Activated CD4-positive, alpha-beta T cell treated with anti-CD3 and anti-CD28 coated beads for 36 hours (primary cell): Measurements from ENCODE around the gene GRPEL1. TPM values are rescaled to one million over a fixed set of nuclear protein-coding genes. Genes with fewer than 3 reads are reported as not detected.

Experiments used
- ATAC-seq: fragments of 200-7000 bp; cut with Tn5 transposase; one replicate; pipeline ENCODE4 v1.10.0; 2021; ENCODE audit warnings: mild to moderate bottlenecking, moderate library complexity
- CTCF ChIA-PET: fragments of 350-600 bp; sonication (Branson Sonifier 250); formaldehyde crosslinking; loops from one replicate; lab custom pipeline; 2021; ENCODE audit warnings: antibody characterized with exemption; lab: Charles Lee
- POLR2A ChIA-PET: fragments of 350-600 bp; sonication (Branson Sonifier 250); formaldehyde crosslinking; loops from one replicate; lab custom pipeline; 2021; ENCODE audit warnings: antibody characterized with exemption, inconsistent platforms; lab: Charles Lee
- DNase-seq: peaks from one replicate; pipeline ENCODE4 v3.0.0-alpha.2; 2020
- H3K27ac Mint-ChIP-seq: one replicate; pipeline ENCODE4 v1.8.0; 2021; ENCODE audit warnings: mixed read lengths
- H3K27me3 Mint-ChIP-seq: one replicate; pipeline ENCODE4 v1.8.0; 2021; ENCODE audit warnings: mixed read lengths
- H3K36me3 Mint-ChIP-seq: one replicate; pipeline ENCODE4 v1.8.0; 2021; ENCODE audit warnings: low read depth, mixed read lengths
- H3K4me1 Mint-ChIP-seq: one replicate; pipeline ENCODE4 v1.8.0; 2021; ENCODE audit warnings: mixed read lengths
- H3K4me3 Mint-ChIP-seq: one replicate; pipeline ENCODE4 v1.8.0; 2021; ENCODE audit warnings: mild to moderate bottlenecking, moderate library complexity, mixed read lengths
- H3K9me3 Mint-ChIP-seq: one replicate; pipeline ENCODE4 v1.8.0; 2021; ENCODE audit warnings: low read depth, mixed read lengths
- intact Hi-C, 2 experiments: fragments of 100-400 bp; cut with DNase I in 1 of 2; cut with micrococcal nuclease in 1 of 2; formaldehyde crosslinking; loops; one replicate each; pipeline versions ENCODE4 v1.14.2 to v1.15.1; 2022 to 2024; cut with DNase I, micrococcal nuclease
- total RNA-seq, 2 experiments: library from RNA; stranded (reverse); gene quantifications; one replicate each; pipeline ENCODE4 v1.2.3, GENCODE V29; 2021

GRPEL1 gene
- total RNA-seq, 2 experiments from 2014 or later, result 81.0 to 93.0 TPM

- H3K9me3 Mint-ChIP-seq, result no peaks in the 10 kb centered on the region
- no peaks in the 10 kb centered on the region for H3K27me3 Mint-ChIP-seq
- ChIA-PET POLR2A (interaction anchor here (0.9 kb wide), 1 partner anchor 10 kb away, joined by 4 read pairs; no protein-coding TSS in a partner anchor), CTCF (interaction anchor here (0.6 to 1.3 kb wide), 2 partner anchors 10 to 80 kb away, joined by 3 to 6 read pairs; partner anchors contain the start of gene TADA2B)
- H3K36me3 Mint-ChIP-seq, result peaks cover 21% of the 10 kb centered on the region
- peak overlapping the region; percentile 58 for H3K27ac Mint-ChIP-seq
- H3K4me3 Mint-ChIP-seq, result no peak overlapping the region
- intact Hi-C loops, result no loop called here
- peak; percentile 58 for DNase-seq
- peak; percentile 63 for ATAC-seq
- peaks cover 29% of the 10 kb centered on the region for H3K4me1 Mint-ChIP-seq
These were observed 14.7 kb downstream of the GRPEL1 start for GRCh38 chr4:7052923-7053715.

GRCh38 chr4:7052313-7052712 lies 15.6 kb downstream of the GRPEL1 start:
- Mint-ChIP-seq H3K27ac (no peak overlapping the region), H3K27me3 (no peaks in the 10 kb centered on the region), H3K36me3 (peaks cover 17% of the 10 kb centered on the region), H3K4me1 (peaks cover 29% of the 10 kb centered on the region), H3K9me3 (no peaks in the 10 kb centered on the region), H3K4me3 (no peak overlapping the region)
- ATAC-seq, result no peak
- no peak for DNase-seq
- POLR2A ChIA-PET, result interaction anchor here (0.9 kb wide), 1 partner anchor 10 kb away, joined by 4 read pairs; no protein-coding TSS in a partner anchor
- intact Hi-C loops, result no loop called here
- CTCF ChIA-PET, result interaction anchor here (1.3 kb wide), 1 partner anchor 9 kb away, joined by 6 read pairs; the partner anchor contains the start of gene TADA2B

GRCh38 chr4:7051905-7052304 lies 16.0 kb downstream of the GRPEL1 start:
- intact Hi-C loops, result no loop called here
- H3K27ac Mint-ChIP-seq, result no peak overlapping the region
- no peaks in the 10 kb centered on the region for H3K9me3 Mint-ChIP-seq
- ChIA-PET POLR2A (interaction anchor here (0.9 kb wide), 1 partner anchor 11 kb away, joined by 4 read pairs; no protein-coding TSS in a partner anchor), CTCF (interaction anchor here (1.3 kb wide), 1 partner anchor 9 kb away, joined by 6 read pairs; the partner anchor contains the start of gene TADA2B)
- ATAC-seq, result no peak
- no peak overlapping the region for H3K4me3 Mint-ChIP-seq
- DNase-seq, result no peak
- no peaks in the 10 kb centered on the region for H3K27me3 Mint-ChIP-seq
- peaks cover 33% of the 10 kb centered on the region for H3K4me1 Mint-ChIP-seq
- H3K36me3 Mint-ChIP-seq, result peaks cover 17% of the 10 kb centered on the region

GRCh38 chr4:7051144-7051495 lies 16.7 kb downstream of the GRPEL1 start:
- peaks cover 41% of the 10 kb centered on the region for H3K4me1 Mint-ChIP-seq
- CTCF ChIA-PET, result interaction anchor here (1.1 to 2.2 kb wide), 2 partner anchors 11 to 17 kb away, joined by 6 read pairs; partner anchors contain the start of gene GRPEL1
- POLR2A ChIA-PET, result no interaction called here

GRCh38 chr4:7050481-7051143 lies 17.3 kb downstream of the GRPEL1 start:
- DNase-seq (no peak), ATAC-seq (no peak)
- no peaks in the 10 kb centered on the region for H3K27me3 Mint-ChIP-seq
- peaks cover 46% of the 10 kb centered on the region for H3K4me1 Mint-ChIP-seq
- ChIA-PET POLR2A (no interaction called here), CTCF (interaction anchor here (0.6 to 2.2 kb wide), 3 partner anchors 12 to 470 kb away, joined by 4 to 6 read pairs (median 6); partner anchors contain the start of gene GRPEL1)
- H3K36me3 Mint-ChIP-seq, result peaks cover 13% of the 10 kb centered on the region
- H3K27ac Mint-ChIP-seq, result no peak overlapping the region
- intact Hi-C loops, result no loop called here
- H3K9me3 Mint-ChIP-seq, result no peaks in the 10 kb centered on the region
- no peak overlapping the region for H3K4me3 Mint-ChIP-seq

More at GRCh38 chr4:7051144-7051495, 16.7 kb downstream of the GRPEL1 start:
- intact Hi-C loops, result no loop called here
- Mint-ChIP-seq H3K27ac (no peak overlapping the region), H3K4me3 (no peak overlapping the region), H3K36me3 (peaks cover 16% of the 10 kb centered on the region), H3K27me3 (no peaks in the 10 kb centered on the region), H3K9me3 (no peaks in the 10 kb centered on the region)
- ATAC-seq (no peak), DNase-seq (no peak)

- ChIA-PET CTCF (interaction anchor here (2.2 kb wide), 1 partner anchor 18 kb away, joined by 6 read pairs; the partner anchor contains the start of gene GRPEL1), POLR2A (no interaction called here)
- DNase-seq, result no peak
- Mint-ChIP-seq H3K9me3 (no peaks in the 10 kb centered on the region), H3K4me1 (peaks cover 55% of the 10 kb centered on the region), H3K27me3 (no peaks in the 10 kb centered on the region), H3K27ac (no peak overlapping the region), H3K36me3 (peaks cover 13% of the 10 kb centered on the region), H3K4me3 (no peak overlapping the region)
- intact Hi-C loops, result loop anchor here in 1 of 2 experiments (10.0 kb wide), 1 partner anchor 135 kb away; no protein-coding TSS in a partner anchor
- ATAC-seq, result no peak
These were observed 18.1 kb downstream of the GRPEL1 start for GRCh38 chr4:7049739-7050138.

- Mint-ChIP-seq H3K9me3 (no peaks in the 10 kb centered on the region), H3K36me3 (peaks cover 11% of the 10 kb centered on the region), H3K4me1 (peaks cover 59% of the 10 kb centered on the region), H3K27me3 (no peaks in the 10 kb centered on the region), H3K4me3 (no peak overlapping the region), H3K27ac (no peak overlapping the region)
- intact Hi-C loops, result loop anchor here in 1 of 2 experiments (10.0 kb wide), 1 partner anchor 134 kb away; no protein-coding TSS in a partner anchor
- ATAC-seq (no peak), DNase-seq (no peak)
- CTCF ChIA-PET, result interaction anchor here (2.2 kb wide), 1 partner anchor 18 kb away, joined by 6 read pairs; the partner anchor contains the start of gene GRPEL1
- POLR2A ChIA-PET, result no interaction called here
These were observed 18.6 kb downstream of the GRPEL1 start for GRCh38 chr4:7049295-7049694.

GRCh38 chr4:7048642-7049041 lies 19.2 kb downstream of the GRPEL1 start:
- Mint-ChIP-seq H3K9me3 (no peaks in the 10 kb centered on the region), H3K4me3 (no peak overlapping the region), H3K36me3 (peaks cover 4% of the 10 kb centered on the region), H3K27ac (peak overlapping the region; percentile 12), H3K27me3 (no peaks in the 10 kb centered on the region), H3K4me1 (peaks cover 60% of the 10 kb centered on the region)
- CTCF ChIA-PET, result interaction anchor here (8.9 kb wide), 1 partner anchor 20 kb away, joined by 126 read pairs; the partner anchor contains the start of gene GRPEL1
- DNase-seq (no peak), ATAC-seq (no peak)
- POLR2A ChIA-PET, result no interaction called here
- intact Hi-C loops, result loop anchor here in 1 of 2 experiments (10.0 kb wide), 1 partner anchor 134 kb away; no protein-coding TSS in a partner anchor

- no peaks in the 10 kb centered on the region for H3K27me3 Mint-ChIP-seq
- DNase-seq (no peak), ATAC-seq (no peak)
- H3K27ac Mint-ChIP-seq, result peak overlapping the region; percentile 77
- H3K9me3 Mint-ChIP-seq, result no peaks in the 10 kb centered on the region
- H3K36me3 Mint-ChIP-seq, result peaks cover 4% of the 10 kb centered on the region
- ChIA-PET CTCF (interaction anchor here (8.9 kb wide), 1 partner anchor 22 kb away, joined by 126 read pairs; the partner anchor contains the start of gene GRPEL1), POLR2A (no interaction called here)
- H3K4me3 Mint-ChIP-seq, result no peak overlapping the region
- peaks cover 52% of the 10 kb centered on the region for H3K4me1 Mint-ChIP-seq
- intact Hi-C loops, result loop anchor here in 1 of 2 experiments (10.0 kb wide), 1 partner anchor 132 kb away; no protein-coding TSS in a partner anchor
These were observed 20.9 kb downstream of the GRPEL1 start for GRCh38 chr4:7046971-7047370.

- ATAC-seq (no peak), DNase-seq (peak; percentile 33)
- H3K9me3 Mint-ChIP-seq, result no peaks in the 10 kb centered on the region
- H3K27ac Mint-ChIP-seq, result peak overlapping the region; percentile 77
- peaks cover 4% of the 10 kb centered on the region for H3K36me3 Mint-ChIP-seq
- intact Hi-C loops, result loop anchor here in 1 of 2 experiments (10.0 kb wide), 1 partner anchor 131 kb away; no protein-coding TSS in a partner anchor
- H3K4me3 Mint-ChIP-seq, result no peak overlapping the region
- ChIA-PET POLR2A (interaction anchor here (0.6 kb wide), 2 partner anchors 12 to 21 kb away, joined by 5 to 16 read pairs; no protein-coding TSS in a partner anchor), CTCF (interaction anchor here (1.0 to 8.9 kb wide), 5 partner anchors 10 to 56 kb away, joined by 3 to 126 read pairs (median 3); partner anchors contain the start of gene GRPEL1)
- H3K27me3 Mint-ChIP-seq, result peaks cover 3% of the 10 kb centered on the region
- peaks cover 57% of the 10 kb centered on the region for H3K4me1 Mint-ChIP-seq
These were observed 21.6 kb downstream of the GRPEL1 start for GRCh38 chr4:7045961-7046921.
